H9 (cell line): Measurements from ENCODE around the gene SHISA4. TPM values are rescaled to one million over a fixed set of nuclear protein-coding genes. Genes with fewer than 3 reads are reported as not detected.

Experiments used
- DNase-seq: peaks from one replicate; pipeline ENCODE4 v3.0.0-alpha.2; 2017
- H2AFZ ChIP-seq: one replicate; pipeline ENCODE4 v1.6.1; 2013; ENCODE audit warnings: mild to moderate bottlenecking, low read length, control low read depth, moderate library complexity
- H2AK5ac ChIP-seq: 2 replicates; pipeline ENCODE4 v1.6.1; 2013; ENCODE audit warnings: low read length, control low read depth, mixed read lengths; ENCODE audit not compliant: insufficient read length
- H2BK120ac ChIP-seq: one replicate; pipeline ENCODE4 v1.6.1; 2013; ENCODE audit warnings: low read depth, mild to moderate bottlenecking, low read length, control low read depth, inconsistent platforms; ENCODE audit not compliant: poor library complexity, severe bottlenecking
- H2BK12ac ChIP-seq: 2 replicates; pipeline ENCODE4 v1.6.1; 2013; ENCODE audit warnings: low read length, control low read depth, mixed read lengths, low read depth; ENCODE audit not compliant: insufficient read length
- H2BK15ac ChIP-seq: 2 replicates; pipeline ENCODE4 v1.6.1; 2013; ENCODE audit warnings: low read depth, low read length, control low read depth
- H2BK20ac ChIP-seq: one replicate; pipeline ENCODE4 v1.6.1; 2013; ENCODE audit warnings: low read depth, mild to moderate bottlenecking, low read length, control low read depth, inconsistent platforms; ENCODE audit not compliant: poor library complexity, severe bottlenecking
- H2BK5ac ChIP-seq: 2 replicates; pipeline ENCODE4 v1.6.1; 2013; ENCODE audit warnings: low read length, control low read depth, mixed read lengths; ENCODE audit not compliant: insufficient read length
- H3K14ac ChIP-seq: 2 replicates; pipeline ENCODE4 v1.6.1; 2013; ENCODE audit warnings: low read length, control low read depth; ENCODE audit not compliant: insufficient read depth
- H3K18ac ChIP-seq: 2 replicates; pipeline ENCODE4 v1.6.1; 2013; ENCODE audit warnings: low read depth, mild to moderate bottlenecking, mixed read lengths, low read length, control low read depth; ENCODE audit not compliant: insufficient read length
- H3K23ac ChIP-seq: 2 replicates; pipeline ENCODE4 v1.6.1; 2013; ENCODE audit warnings: low read length, control low read depth, mixed read lengths, low read depth; ENCODE audit not compliant: insufficient read length
- H3K23me2 ChIP-seq: 2 replicates; pipeline ENCODE4 v1.6.1; 2013; ENCODE audit warnings: low read depth, mild to moderate bottlenecking, mixed read lengths, low read length, control low read depth; ENCODE audit not compliant: insufficient read length, poor library complexity, severe bottlenecking
- H3K27ac ChIP-seq: 2 replicates; pipeline ENCODE4 v1.5.1; 2013; ENCODE audit warnings: low read length, control low read depth, mixed read lengths, low read depth; ENCODE audit not compliant: insufficient read length
- H3K27me3 ChIP-seq: 2 replicates; pipeline ENCODE4 v1.6.1; 2013; ENCODE audit warnings: low read length, control low read depth, inconsistent platforms; ENCODE audit not compliant: insufficient read depth
- H3K4ac ChIP-seq: 2 replicates; pipeline ENCODE4 v1.6.1; 2013; ENCODE audit warnings: low read depth, mild to moderate bottlenecking, control low read depth, inconsistent platforms, low read length, moderate library complexity
- H3K4me1 ChIP-seq: 2 replicates; pipeline ENCODE4 v1.6.1; 2013; ENCODE audit warnings: low read length, control low read depth, inconsistent platforms; ENCODE audit not compliant: insufficient read depth
- H3K4me2 ChIP-seq: 2 replicates; pipeline ENCODE4 v1.6.1; 2013; ENCODE audit warnings: low read length, control low read depth, mixed read lengths; ENCODE audit not compliant: insufficient read length, insufficient read depth
- H3K56ac ChIP-seq: 2 replicates; pipeline ENCODE4 v1.6.1; 2013; ENCODE audit warnings: low read depth, mild to moderate bottlenecking, mixed read lengths, low read length, control low read depth; ENCODE audit not compliant: insufficient read length
- H3K79me1 ChIP-seq: 2 replicates; pipeline ENCODE4 v1.6.1; 2013; ENCODE audit warnings: low read depth, mild to moderate bottlenecking, moderate library complexity, low read length, control low read depth, inconsistent platforms; ENCODE audit not compliant: insufficient read depth, poor library complexity, severe bottlenecking
- H3K79me2 ChIP-seq: 2 replicates; pipeline ENCODE4 v1.6.1; 2013; ENCODE audit warnings: low read length, control low read depth, inconsistent platforms; ENCODE audit not compliant: insufficient read depth
- H3K9ac ChIP-seq: 2 replicates; pipeline ENCODE4 v1.6.1; 2013; ENCODE audit warnings: low read length, control low read depth, mixed read lengths; ENCODE audit not compliant: insufficient read length; ENCODE audit errors: extremely low read depth
- H3K9me3 ChIP-seq: one replicate; pipeline ENCODE4 v1.6.1; 2013; ENCODE audit warnings: low read depth, low read length, inconsistent platforms; ENCODE audit not compliant: control insufficient read depth
- H3T11ph ChIP-seq: one replicate; pipeline ENCODE4 v1.6.1; 2013; ENCODE audit warnings: mild to moderate bottlenecking, low read length, control low read depth, inconsistent platforms
- H4K20me1 ChIP-seq: one replicate; pipeline ENCODE4 v1.6.1; 2013; ENCODE audit not compliant: control insufficient read depth, insufficient read length, insufficient read depth
- H4K5ac ChIP-seq: 2 replicates; pipeline ENCODE4 v1.6.1; 2013; ENCODE audit warnings: low read depth, mild to moderate bottlenecking, mixed read lengths, low read length, control low read depth; ENCODE audit not compliant: insufficient read length
- H4K8ac ChIP-seq: replicated peaks from 2 replicates; pipeline ENCODE4 v1.6.1; 2013; ENCODE audit warnings: low read length, control low read depth, mixed read lengths, low read depth; ENCODE audit not compliant: insufficient read length
- H4K91ac ChIP-seq: 2 replicates; pipeline ENCODE4 v1.6.1; 2013; ENCODE audit warnings: low read depth, mild to moderate bottlenecking, moderate library complexity, mixed read lengths, low read length, control low read depth; ENCODE audit not compliant: insufficient read length
- H3K27ac Mint-ChIP-seq, 3 experiments: 2 replicates in 2 of 3; 3 replicates in 1 of 3; pipeline ENCODE4 v1.8.0; 2020 to 2021; ENCODE audit warnings: mixed read lengths in 3 of 3, mild to moderate bottlenecking in 1 of 3, moderate library complexity in 1 of 3
- H3K27me3 Mint-ChIP-seq: 2 replicates; pipeline ENCODE4 v1.8.0; 2021; ENCODE audit warnings: low read depth, mild to moderate bottlenecking, moderate library complexity, mixed read lengths
- H3K36me3 Mint-ChIP-seq, 3 experiments: 2 replicates in 2 of 3; 3 replicates in 1 of 3; pipeline ENCODE4 v1.8.0; 2020 to 2021; ENCODE audit warnings: low read depth in 3 of 3, mixed read lengths in 3 of 3; ENCODE audit not compliant: insufficient read depth in 1 of 3
- H3K4me1 Mint-ChIP-seq, 2 experiments: 2 replicates each; pipeline ENCODE4 v1.8.0; 2020; ENCODE audit warnings: mixed read lengths in 2 of 2
- H3K4me3 Mint-ChIP-seq, 2 experiments: 2 replicates in 1 of 2; 3 replicates in 1 of 2; pipeline ENCODE4 v1.8.0; 2020 to 2021; ENCODE audit warnings: mild to moderate bottlenecking in 2 of 2, mixed read lengths in 2 of 2, moderate library complexity in 1 of 2
- H3K9me3 Mint-ChIP-seq, 2 experiments: 2 replicates in 1 of 2; 3 replicates in 1 of 2; pipeline ENCODE4 v1.8.0; 2020; ENCODE audit warnings: mild to moderate bottlenecking in 2 of 2, mixed read lengths in 2 of 2, moderate library complexity in 1 of 2
- WGBS: extraction: QIAGEN DNeasy Blood & Tissue Kit; methylation state at CpG from one replicate; pipeline ENCODE4 v1.1.7; 2013; ENCODE audit warnings: missing lambda C conversion rate, low lambda C conversion rate, mixed read lengths; ENCODE audit not compliant: insufficient read length; ENCODE audit errors: extremely low coverage; 5-methylcytosine and 5-hydroxymethylcytosine counted together
- total RNA-seq: library from RNA; stranded (reverse); gene quantifications from 2 replicates; pipeline ENCODE4 v1.2.1, GENCODE V29; 2021
- TF ChIP-seq, protein P1 (sequence below): fragments of 200-600 bp; sonication (generic); conservative IDR thresholded peaks from 3 replicates; pipeline ENCODE4 v1.8.0; 2021; ENCODE audit warnings: antibody characterized with exemption, mild to moderate bottlenecking

Gene SHISA4
- total RNA-seq, 1 experiment from 2014 or later: 6.3 TPM

DNA sequence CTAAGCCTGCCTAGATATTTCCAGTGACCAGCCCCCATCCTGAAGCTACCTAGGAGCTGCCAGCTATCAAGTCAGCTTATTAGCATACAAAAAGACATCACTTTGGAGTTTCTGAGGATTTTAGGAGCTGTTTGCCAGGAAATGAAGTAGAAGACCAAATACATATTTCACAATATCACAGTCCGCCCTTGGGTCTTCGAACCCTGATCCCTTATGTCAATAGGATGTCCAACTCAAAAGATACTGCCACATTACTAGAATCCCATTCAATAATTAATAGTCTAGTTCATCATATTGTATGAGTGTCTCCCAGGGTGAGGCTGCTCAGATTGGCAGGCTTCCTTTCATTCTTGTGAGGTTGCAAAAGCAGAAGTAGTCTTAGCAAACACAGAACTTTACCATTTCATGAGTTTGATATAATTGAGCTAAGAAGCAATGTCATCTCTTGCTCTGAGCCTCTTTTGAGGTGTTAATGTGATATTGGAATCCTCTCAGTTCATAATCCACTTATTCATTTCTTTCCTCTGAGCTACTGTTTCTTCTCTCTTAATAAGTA, 46.1 kb upstream of the SHISA4 start:
- Histone ChIP-seq H4K91ac (no peak overlapping the region), H3K23me2 (no peaks in the 10 kb centered on the region), H3K56ac (no peak overlapping the region), H4K20me1 (no peaks in the 10 kb centered on the region), H2BK5ac (no peak overlapping the region), H2BK15ac (no peak overlapping the region), H3K9ac (no peak overlapping the region), H3K9me3 (no peaks in the 10 kb centered on the region), H2BK120ac (no peak overlapping the region), H3K23ac (no peak overlapping the region), H3K27ac (no peak overlapping the region), H2AFZ (no peak overlapping the region), H2BK20ac (no peak overlapping the region), H3K79me2 (peaks cover 28% of the 10 kb centered on the region; the same call in 1 of the 2 replicates), H3K14ac (no peak overlapping the region), H3K18ac (no peak overlapping the region), H3K79me1 (peaks cover 3% of the 10 kb centered on the region), H3K4ac (no peak overlapping the region), H3K27me3 (no peaks in the 10 kb centered on the region), H2AK5ac (no peak overlapping the region), H2BK12ac (no peak overlapping the region), H3T11ph (no peak overlapping the region), H4K8ac (no peak overlapping the region), H4K5ac (no peak overlapping the region), H3K4me1 (peaks cover 6% of the 10 kb centered on the region; the same call in 1 of the 2 replicates), H3K4me2 (no peak overlapping the region)
- Mint-ChIP-seq H3K9me3 (no peaks in the 10 kb centered on the region), H3K27ac (peak overlapping the region in 1 of 3 experiments; percentile 67; a peak in 2 of 7 replicates), H3K4me1 (peaks cover 26 to 27% of the 10 kb centered on the region in 2 experiments), H3K36me3 (peaks cover 8 to 22% (median 14%) of the 10 kb centered on the region in 3 experiments; a peak in 5 of 7 replicates), H3K4me3 (no peak overlapping the region), H3K27me3 (no peaks in the 10 kb centered on the region)
- no peak for DNase-seq
- WGBS: no CpG with 5 or more reads among the region's 2 CpGs
- TF ChIP-seq, protein P1, sequence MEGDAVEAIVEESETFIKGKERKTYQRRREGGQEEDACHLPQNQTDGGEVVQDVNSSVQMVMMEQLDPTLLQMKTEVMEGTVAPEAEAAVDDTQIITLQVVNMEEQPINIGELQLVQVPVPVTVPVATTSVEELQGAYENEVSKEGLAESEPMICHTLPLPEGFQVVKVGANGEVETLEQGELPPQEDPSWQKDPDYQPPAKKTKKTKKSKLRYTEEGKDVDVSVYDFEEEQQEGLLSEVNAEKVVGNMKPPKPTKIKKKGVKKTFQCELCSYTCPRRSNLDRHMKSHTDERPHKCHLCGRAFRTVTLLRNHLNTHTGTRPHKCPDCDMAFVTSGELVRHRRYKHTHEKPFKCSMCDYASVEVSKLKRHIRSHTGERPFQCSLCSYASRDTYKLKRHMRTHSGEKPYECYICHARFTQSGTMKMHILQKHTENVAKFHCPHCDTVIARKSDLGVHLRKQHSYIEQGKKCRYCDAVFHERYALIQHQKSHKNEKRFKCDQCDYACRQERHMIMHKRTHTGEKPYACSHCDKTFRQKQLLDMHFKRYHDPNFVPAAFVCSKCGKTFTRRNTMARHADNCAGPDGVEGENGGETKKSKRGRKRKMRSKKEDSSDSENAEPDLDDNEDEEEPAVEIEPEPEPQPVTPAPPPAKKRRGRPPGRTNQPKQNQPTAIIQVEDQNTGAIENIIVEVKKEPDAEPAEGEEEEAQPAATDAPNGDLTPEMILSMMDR: no peak
